GM12892 (cell line): ENCODE data around the gene FILIP1L.

Experiments used
- POLR2A ChIP-seq: IDR thresholded peaks from 2 replicates; pipeline ENCODE4 v1.6.1; 2011; ENCODE audit warnings: low read depth, low read length, control low read depth
- POLR2AphosphoS5 ChIP-seq: IDR thresholded peaks from 2 replicates; pipeline ENCODE4 v1.6.1; 2011; ENCODE audit warnings: low read depth, low read length, control low read depth
- TAF1 ChIP-seq: IDR thresholded peaks from 2 replicates; pipeline ENCODE4 v1.6.1; 2011; ENCODE audit warnings: low read depth, mild to moderate bottlenecking, control low read depth, low read length, borderline replicate concordance

- no peak for TF ChIP-seq POLR2A
- no peak for TF ChIP-seq TAF1
- TF ChIP-seq POLR2AphosphoS5: no peak
These were observed 214.7 kb downstream of the FILIP1L start for GRCh38 chr3:99899603-99900002.
